ENCODE data around the gene ALDH3B2.

The ALDH3B2 gene

DNA sequence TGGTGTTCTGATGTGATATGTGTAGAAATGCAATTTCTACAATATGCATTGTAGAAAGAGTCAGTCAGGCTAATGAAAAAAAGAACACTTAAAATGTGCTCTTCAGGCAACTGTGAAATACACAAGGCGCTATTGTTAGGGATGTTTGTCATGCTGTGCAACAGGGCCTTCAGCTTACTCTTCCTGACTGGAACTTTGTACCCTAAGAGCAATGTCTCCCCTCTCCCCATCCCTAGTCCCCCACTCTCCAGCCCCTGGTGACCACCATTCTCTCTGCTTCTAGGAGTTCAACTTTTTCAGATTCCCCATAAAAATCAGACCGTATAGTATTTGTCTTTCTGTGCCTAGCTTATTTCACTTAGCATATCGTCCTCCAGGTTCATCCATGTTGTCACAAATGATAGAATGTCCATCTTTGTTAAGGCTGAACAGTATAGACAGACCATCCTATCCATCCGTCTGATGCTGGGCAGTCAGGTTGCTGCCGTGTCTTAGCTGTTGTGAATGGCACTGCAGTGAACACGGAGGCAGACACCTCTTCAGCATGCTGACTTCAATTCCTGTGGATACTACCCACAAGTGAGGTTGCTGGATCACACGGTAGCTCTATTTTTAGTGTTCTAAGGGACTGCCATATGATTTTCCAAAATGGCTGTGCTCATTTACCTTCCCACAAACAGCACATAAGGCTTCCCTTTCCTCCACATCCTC, 57.0 kb downstream of the ALDH3B2 start:
- TF ChIP-seq, protein P1, sequence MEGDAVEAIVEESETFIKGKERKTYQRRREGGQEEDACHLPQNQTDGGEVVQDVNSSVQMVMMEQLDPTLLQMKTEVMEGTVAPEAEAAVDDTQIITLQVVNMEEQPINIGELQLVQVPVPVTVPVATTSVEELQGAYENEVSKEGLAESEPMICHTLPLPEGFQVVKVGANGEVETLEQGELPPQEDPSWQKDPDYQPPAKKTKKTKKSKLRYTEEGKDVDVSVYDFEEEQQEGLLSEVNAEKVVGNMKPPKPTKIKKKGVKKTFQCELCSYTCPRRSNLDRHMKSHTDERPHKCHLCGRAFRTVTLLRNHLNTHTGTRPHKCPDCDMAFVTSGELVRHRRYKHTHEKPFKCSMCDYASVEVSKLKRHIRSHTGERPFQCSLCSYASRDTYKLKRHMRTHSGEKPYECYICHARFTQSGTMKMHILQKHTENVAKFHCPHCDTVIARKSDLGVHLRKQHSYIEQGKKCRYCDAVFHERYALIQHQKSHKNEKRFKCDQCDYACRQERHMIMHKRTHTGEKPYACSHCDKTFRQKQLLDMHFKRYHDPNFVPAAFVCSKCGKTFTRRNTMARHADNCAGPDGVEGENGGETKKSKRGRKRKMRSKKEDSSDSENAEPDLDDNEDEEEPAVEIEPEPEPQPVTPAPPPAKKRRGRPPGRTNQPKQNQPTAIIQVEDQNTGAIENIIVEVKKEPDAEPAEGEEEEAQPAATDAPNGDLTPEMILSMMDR (conservative IDR thresholded peaks at IDR 0.05; ENCODE audit: low read length), result no peak
- H3K4me3 ChIP-seq (ENCODE audit: low read length), result no peak overlapping the region
- no peak for DNase-seq (ENCODE audit: low read depth)

DNA sequence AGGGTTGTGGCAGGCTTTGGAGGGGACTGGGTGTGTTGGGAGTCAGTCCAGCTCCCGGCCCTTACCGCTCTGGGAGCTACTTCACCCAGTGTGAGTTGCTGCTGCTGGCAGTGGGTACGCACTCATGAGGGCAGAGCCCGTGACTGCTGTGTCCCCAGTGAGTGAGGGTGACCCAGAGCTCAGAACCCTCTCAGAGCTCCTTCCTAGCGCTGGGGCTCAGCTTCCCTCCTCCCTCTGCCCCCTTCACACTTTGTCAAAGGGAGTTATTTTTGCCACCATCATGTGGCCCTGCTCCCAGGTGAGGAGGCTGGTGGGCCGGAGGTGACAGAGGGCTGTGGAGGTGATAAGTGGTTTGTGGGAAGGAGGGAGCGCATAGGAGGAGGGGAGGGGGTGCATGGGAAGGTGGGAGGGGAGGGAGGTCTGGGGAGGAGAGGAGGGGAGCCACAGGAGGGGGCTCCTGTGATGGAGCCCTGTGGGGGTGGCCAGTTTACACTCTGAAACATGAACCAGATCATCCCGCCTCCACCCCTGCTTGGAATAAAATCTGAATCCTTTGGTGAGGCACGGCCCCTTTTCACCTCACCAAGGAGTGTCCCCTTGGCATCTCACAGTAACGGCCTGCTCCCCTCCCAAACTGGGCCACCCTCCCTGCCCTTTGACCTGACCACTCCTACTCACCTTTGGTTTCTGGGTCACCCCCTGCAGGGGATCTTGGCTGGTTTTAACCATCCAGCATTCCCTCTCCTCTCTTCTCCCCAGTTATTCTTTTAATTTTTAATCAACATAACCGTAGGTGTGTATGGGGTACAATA, 57.8 kb downstream of the ALDH3B2 start:
- TF ChIP-seq, protein P1 (conservative IDR thresholded peaks at IDR 0.05; ENCODE audit: low read length), result no peak

DNA sequence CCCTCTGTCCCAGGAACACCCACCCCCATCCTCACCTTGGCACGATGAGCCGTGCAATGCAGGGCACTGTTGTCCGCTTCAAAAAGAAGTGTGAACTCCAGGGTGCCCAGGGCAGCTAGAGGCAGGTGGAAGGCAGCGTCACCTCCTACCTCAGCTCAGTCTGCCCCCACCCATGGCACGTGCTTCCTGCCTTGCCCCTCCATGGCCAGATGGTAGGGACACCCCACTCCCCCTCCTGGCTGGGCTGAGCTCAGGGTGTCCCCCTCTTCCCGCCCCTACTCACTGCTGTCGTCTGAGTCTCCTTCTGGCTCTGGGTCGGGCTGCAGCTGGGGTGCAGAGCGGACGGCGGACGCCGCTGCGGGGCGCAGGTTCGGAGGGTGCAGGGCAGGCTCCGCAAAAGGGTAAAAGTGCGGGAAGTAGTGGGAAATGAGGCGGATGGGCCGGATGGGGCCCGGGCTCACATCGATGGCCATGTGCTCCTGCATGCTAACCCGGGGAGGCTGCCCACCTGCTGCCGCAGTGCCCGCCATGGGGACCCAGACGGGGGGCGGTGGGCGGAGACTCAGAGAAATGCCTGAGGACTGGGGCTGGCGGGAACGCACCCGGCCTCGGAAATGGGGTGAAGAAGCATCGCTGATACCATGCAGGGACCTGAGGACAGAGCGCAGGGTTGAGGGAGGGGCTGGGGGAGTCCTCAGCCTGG, 58.5 kb downstream of the ALDH3B2 start:
- no peak overlapping the region for H3K4me3 ChIP-seq (ENCODE audit: low read length)
- no peak for DNase-seq (ENCODE audit: low read depth)
- TF ChIP-seq, protein P1 (conservative IDR thresholded peaks at IDR 0.05; ENCODE audit: low read length), result no peak

More for the DNA sequence above, 57.8 kb downstream of the ALDH3B2 start:
- no peak overlapping the region for H3K4me3 ChIP-seq (ENCODE audit: low read length)
- DNase-seq (ENCODE audit: low read depth), result no peak

DNA sequence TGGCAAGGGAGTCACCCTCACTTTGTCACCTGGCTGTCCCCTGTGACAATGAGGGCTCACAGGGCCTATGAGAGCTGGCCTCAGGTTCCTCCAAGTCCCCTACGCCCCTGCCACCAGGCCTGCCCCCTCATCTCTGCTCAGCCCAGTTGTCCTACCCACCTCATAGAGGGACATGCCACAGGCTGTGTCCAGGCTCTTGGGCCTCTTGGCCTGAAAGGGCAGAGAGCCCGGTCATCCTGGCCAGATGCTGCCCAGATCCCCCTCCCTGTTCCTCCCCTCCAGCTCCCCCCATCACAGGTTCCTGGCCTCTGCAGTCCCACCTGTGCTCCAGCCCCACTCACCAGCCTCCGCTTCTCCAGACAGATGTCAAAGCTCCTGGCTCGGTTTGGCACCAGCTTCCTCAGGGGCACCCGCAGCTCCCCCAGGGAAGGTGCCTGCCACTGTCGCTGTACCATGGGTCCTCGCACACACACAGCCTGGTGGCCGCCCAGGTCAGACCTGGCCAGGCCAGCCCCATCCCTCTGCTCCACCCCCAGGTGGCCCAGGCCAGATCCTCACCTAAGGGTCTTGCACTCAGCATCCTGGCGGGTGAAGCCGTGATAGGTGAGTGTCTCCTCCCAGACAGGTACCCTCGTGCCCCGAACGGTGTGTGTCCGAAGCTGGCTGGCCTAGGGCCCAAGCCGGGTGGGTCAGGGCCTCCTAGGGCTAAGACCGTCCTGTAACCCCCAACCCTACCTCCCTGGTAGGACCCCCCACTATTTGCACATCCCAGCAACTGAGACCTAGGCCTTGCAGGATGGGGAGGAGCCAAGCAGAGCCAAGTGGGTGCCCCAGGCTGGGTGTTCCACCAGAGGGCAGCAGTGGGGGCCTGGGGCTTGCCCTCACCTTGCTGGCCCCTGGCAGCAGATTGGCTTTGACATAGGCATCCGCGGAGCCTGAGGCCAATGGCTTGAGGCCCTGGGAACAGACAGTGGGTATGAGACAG, 59.4 kb downstream of the ALDH3B2 start:
- no peak for DNase-seq (ENCODE audit: low read depth)
- H3K4me3 ChIP-seq (ENCODE audit: low read length), result no peak overlapping the region
- TF ChIP-seq, protein P1 (conservative IDR thresholded peaks at IDR 0.05; ENCODE audit: low read length), result peak; percentile 49

DNA sequence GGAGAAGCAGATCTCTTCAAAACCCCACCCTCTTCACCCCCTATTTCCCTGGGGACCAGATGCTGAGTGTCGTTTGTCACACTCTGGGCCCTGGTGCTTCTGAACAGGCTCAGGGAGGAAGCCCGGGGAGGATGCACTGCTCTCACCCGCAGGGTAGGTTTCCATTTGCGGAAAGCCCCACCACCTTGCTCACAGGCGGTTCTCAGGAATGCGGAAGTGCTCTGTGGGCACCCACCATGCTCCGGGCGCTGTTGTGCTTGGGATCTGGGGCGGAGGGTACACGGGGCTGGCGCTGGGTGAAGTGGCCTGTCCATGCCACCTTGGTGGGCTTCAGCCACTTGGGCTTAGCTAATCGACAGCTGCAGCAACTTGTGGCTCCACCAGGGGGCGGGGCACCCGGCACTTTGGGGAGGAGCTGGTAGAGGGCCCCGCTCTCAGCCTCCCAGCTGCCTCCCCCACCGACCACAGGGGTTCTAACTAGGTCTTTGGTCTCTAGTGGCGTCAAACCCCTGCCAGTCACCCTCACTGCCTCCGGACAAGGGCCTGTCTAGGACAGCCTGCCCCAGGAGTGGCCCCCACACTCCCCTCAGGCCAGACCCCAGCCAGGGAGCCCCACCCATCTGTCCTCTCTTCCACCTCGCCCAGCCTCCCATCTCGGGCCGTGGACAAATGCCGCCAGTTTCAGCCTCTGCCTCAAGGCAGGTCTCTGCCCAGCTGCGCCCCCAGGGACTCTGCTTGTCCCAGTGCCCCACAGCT, 60.3 kb downstream of the ALDH3B2 start:
- peak overlapping the region; percentile 53 for H3K4me3 ChIP-seq (ENCODE audit: low read length)
- DNase-seq (ENCODE audit: low read depth), result peak; percentile 38
- TF ChIP-seq, protein P1 (conservative IDR thresholded peaks at IDR 0.05; ENCODE audit: low read length), result peak; percentile 62
